ENCODE results near the gene GLRA2.
A peak's percentile ranks its signal among the peaks of the same experiment; 100 is the strongest.
"Not testable (repeated sequence)": the region's sequence is repeated elsewhere in the genome, so short reads cannot be mapped to it uniquely, and the experiment has no call there.

Gene GLRA2

DNA sequence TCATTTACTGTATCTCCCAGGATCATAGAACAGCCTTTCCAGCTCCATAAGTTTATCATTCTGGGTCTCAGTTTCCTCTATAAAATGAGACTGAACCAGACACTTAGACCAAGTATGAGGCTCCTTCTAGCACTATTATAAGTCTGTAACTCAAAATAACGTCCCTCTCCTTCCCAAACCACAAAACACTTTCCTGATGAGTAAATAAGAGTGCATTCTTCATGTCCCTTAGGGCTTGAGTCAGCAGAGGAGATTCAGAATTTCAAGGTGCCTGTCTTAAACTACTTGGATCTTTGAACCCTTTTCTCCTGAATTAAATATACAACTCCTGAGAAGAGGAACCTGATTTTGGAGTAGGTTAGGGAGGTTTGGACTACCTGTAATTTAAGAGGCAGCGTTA lies 62.6 kb downstream of the GLRA2 start:
- DNase-seq (ENCODE audit: low read depth): no peak

DNA sequence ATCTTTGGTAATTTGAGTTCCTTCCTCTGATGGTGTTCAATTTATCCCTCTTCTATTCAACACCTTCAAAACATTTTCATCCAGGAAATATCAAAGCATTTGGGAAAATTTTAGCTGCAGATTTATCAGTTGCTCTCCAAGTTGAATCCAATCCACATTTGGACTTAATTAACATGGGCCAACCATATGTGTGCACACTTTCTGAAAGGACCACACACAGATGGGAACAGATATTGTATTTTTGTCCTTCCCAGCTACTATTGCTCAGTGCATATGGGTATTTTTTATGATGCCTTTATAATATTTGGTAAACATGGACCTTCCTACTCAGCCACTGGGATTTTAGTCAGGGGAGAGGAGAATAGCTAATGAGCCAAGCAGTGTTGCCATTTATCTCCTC lies 65.2 kb downstream of the GLRA2 start:
- no peak for DNase-seq (ENCODE audit: low read depth)

DNA sequence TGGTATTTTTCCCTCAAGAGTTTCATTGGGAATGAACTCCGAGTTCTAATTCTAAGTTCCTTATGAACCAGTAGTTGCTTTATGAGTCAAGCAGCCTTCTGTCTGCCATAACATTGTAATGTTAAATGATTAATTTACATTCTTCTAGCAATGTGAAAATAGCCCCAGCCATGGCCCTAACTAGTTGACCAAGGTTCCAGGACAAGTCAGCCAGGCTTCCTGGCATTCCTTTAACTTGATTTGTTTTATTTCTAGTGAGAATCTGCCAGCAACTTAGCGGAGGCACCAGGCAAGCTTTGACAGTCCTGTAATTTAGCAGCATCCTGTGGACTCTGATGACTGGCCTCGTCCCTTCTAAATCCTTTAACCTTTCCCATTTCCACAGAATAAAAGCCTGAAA lies 69.0 kb downstream of the GLRA2 start:
- DNase-seq (ENCODE audit: low read depth): no peak

DNA sequence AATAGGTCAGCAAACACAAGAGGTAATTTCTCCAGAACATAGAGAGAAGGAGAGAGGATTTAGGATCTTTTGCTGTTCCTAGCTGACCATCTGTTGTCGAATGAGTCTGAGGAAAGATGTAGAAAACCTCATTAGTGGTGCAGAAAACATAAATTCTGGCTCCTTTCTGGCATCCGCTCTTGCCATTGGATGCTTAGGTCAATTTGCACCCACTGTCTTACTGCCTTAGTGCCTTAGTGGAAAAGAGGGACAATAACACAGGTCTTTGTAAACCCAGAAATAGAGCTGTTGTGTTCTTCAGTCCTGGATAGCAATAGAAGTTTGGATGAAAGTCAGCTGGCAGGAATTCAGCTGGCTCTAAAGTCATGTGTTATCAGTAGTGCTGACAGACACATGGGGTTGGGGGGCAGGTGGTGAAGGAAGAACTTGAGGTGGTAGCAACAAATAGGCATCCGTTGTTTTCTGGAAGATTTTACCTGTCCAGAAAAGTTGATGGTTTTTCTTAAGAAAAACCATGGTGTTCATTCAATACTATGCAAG lies 78.2 kb downstream of the GLRA2 start:
- DNase-seq (ENCODE audit: low read depth): no peak

DNA sequence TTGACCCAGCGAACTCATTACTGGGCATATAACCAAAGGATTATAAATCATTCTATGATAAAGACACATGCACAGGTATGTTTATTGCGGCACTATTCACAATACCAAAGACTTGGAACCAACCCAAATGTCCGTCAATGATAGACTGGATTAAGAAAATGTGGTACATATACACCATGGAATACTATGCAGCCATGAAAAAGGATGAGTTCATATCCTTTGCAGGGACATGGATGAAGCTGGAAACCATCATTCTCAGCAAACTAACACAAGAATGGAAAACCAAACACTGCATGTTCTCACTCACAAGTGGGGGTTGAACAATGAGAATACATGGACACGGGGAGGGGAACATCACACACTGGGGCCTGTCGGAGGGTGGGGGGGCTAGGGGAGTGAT lies 83.1 kb downstream of the GLRA2 start:
- not testable (repeated sequence) for DNase-seq (ENCODE audit: low read depth)

DNA sequence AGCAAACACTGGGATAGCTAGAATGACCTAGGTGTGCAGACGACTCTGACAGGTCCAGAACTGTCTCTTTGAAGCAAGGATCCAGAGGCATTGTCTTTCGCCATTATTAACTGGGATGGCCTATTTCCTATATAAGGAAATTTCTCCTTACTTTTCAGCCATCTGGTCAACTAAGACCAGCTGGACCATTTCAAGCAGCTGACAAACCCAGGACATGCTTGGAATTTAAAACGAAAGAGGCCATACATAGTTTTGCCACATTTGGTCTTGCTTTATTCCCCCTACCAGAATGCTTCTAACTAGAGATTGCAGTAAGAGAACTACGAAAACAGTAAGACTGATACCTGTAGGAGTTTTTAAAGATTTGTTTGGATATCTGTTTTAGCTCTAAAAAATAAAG lies 87.0 kb downstream of the GLRA2 start:
- no peak for DNase-seq (ENCODE audit: low read depth)

DNA sequence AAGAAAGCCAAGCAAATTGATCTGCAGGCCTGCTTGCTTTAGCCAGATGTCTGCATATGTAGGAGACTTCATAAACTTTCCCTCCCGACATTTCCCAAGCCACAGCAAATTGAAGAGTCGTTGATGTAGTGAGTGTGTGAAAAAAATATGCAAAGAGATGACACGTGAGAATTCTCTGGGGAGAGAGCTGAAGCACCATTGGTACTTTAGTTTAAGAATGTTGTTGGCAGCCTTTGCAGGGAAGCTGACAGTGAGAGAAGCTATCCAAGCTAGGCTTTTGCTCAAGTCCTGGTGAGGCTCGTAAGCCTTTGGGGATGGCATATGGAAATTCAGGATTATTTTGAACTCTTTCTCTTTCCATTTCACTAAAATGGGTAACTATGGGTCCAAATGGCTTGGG lies 87.5 kb downstream of the GLRA2 start:
- DNase-seq (ENCODE audit: low read depth): no peak

DNA sequence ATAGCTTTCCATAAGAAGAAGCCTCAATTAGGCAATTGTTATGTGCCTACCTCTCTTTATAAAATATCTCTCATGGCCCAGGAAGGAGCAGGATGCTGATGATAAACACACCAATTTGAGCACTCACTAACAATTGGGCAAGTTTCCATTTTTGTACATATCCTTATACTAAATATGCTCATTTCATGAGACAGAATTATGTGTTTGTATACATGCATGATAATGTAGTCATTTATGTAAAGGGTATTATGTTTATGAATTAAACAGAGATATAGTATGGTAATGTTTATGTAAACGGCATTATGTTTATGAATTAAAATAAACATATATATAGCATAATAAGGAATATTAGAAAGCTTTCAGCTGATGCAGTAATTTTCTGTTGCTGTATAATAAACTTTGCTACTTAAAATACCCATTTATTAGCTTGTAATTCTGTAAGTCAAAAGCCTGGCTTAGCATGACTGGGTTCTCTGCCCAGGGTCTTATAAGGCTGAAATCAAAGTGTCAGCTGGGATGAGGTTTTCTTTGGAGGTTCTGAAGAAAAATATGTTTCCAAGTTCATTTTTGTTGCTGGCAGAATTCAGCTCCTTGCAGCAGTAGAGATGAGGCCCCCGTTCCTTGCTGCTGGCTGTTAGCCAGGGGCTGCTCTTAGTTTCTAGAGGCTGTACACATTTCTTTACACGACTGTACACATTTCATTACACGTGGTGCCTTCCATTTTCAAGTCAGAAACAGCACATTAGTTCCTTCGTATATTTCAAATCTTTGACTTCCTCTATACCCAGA lies 89.0 kb downstream of the GLRA2 start:
- DNase-seq (ENCODE audit: low read depth): no peak

DNA sequence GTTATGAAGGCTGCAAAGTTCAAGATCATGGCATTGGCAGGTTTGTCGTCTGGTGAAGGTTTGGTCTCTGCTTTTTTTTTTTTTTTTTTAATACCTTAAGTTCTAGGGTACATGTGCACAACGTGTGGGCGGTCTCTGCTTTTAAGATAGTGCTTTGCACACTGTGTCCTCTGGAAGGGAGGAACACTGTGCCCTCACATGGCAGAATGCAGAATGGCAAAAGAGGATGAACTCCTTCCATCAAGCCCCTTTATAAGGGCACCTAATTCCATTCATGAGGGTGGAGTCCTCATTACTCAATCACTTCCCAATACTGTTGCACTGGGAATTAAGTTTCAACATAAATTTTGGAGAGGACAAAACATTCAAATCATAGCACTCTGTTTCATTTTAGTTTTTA lies 101.4 kb downstream of the GLRA2 start:
- no peak for DNase-seq (ENCODE audit: low read depth)

DNA sequence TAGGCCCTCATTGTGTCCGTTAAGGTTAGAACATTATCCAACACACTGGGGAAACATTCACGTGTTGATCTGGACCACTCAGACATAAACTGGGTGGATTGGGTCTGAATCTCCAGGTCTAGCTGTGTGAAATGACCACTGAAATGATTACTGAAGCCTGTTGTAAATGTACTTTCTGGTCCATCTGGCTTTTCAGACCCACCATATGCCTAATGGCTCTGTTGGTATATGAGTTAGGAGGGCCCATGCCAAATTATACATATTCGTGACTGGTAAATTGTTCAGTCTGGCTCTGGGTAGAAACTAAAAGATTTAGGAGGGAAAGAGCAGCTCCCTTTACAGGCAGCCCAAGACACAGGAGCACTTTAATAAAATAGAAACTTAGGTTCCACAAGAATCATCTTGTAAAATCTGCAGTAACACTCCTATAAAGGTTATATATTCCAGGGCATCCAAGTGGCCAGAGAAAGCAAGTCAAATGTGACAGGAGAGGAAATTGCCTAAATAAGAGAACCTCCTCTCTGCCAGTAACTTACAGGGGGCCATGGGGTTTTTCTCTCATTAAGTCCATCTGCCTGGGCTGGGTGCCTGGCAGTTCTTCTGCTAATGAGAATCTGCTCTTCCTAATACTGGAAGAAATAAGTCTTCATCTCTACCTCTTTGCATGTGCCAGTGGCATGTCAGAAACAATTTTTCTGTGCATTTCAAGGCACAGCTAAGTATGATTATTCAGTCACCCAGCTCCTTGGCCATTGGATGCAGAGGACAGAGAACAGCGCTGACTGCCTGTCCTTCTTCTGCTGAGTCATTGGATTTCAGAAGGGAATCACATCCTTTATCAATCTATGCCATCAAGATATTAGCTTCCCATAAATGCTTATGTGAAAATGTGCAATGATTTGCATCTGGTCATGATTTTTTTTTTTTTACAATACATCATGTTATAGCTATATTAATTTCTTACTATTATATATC lies 112.6 kb downstream of the GLRA2 start:
- no peak for DNase-seq (ENCODE audit: low read depth)

DNA sequence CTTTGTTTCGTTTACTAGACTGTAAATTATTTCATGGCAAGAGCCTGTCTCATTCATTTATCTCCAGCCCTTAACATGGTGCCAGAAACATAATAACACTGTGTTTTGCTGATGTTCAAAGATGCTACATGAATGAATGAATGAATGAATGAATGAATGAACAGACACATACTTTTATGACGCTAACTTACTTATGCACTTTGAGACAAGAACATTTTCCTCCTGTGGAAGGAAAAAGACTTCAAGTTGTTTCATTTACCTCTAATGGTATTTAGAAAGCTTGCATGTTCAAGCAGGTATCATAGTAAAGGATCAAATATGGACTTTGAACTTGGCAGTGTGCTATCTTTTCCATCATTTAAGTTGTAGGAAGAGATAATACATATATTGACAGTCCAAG lies 131.6 kb downstream of the GLRA2 start:
- no peak for DNase-seq (ENCODE audit: low read depth)

DNA sequence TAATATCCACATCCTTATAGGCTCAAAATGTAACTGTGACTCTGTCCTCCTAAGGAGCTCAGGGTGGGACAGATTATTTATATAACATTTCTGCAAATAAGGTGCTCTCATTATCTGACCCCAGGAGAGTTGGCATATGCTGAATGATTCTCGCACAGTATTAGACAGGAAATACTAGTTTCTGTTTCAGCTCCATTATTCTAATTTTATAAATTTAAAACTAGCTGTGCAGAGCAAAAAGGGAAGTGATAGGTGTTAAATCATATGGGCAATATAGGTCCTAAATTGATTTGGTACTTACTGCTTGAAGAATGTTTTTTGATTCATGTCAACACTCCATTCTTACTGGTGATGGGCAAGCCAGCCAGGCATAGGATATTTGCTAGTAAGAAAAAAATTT lies 141.5 kb downstream of the GLRA2 start:
- no peak for DNase-seq (ENCODE audit: low read depth)

DNA sequence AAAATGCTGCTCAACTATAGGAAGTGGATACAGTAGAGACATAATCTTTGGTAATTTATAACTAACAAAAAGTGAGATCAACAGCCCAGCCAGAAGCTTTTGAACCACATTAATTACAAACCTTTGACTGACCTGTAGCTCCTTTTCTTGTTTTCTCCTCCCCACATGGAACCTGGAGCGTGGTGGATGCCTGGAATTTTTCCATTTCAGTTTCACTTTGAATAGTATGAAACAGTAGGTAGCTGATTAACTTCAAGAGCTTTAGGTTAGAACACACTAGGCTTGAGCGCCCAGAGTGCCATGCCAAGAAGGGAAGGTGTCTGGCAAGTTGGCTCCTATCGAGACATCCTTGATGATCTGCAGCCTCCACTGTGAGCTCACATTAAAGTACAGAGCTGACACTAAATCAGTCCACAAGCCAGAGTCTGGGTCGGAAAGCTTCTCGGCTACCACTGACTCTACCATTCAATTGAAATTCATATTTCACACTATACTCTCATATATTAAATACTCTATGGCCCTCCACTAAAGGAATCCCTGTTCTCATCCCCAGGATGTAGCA lies 143.4 kb downstream of the GLRA2 start:
- no peak for DNase-seq (ENCODE audit: low read depth)

DNA sequence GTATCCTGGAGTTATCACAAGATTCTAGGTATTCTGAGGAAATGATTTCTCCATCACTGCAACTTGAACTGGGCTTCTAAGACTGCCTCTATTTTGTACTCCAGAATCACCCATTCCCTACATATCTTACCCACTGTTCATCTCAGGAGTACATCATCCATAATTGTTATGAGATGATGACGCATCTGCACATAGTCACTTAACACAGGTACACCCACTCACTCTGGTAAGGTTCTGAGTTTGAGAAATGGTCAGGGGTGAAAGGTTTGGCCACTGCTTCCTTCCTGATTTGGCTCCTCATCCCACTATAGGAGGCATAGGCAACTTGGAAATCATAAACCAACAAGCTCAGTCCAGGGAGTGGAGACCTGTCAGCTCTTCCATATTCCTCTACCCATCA lies 143.9 kb downstream of the GLRA2 start:
- no peak for DNase-seq (ENCODE audit: low read depth)

DNA sequence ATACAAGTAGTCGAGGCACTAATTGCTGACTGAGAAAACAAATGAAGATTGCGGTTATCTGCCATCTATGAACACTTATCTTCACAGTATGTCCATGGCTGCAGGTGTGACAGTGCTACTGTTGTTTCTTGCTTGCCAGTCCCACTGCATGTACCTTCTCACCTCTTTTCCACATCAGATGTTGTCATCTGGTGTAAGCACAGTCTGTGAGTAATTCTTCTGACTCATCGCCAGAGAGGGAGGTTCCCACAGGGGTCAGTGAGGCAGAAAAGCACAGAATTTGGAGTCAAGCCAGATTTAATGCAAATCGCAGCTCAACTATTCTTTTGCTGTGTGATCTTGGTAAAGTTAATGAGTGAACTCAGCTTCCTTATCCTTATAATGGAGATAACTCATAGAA lies 144.4 kb downstream of the GLRA2 start:
- no peak for DNase-seq (ENCODE audit: low read depth)

DNA sequence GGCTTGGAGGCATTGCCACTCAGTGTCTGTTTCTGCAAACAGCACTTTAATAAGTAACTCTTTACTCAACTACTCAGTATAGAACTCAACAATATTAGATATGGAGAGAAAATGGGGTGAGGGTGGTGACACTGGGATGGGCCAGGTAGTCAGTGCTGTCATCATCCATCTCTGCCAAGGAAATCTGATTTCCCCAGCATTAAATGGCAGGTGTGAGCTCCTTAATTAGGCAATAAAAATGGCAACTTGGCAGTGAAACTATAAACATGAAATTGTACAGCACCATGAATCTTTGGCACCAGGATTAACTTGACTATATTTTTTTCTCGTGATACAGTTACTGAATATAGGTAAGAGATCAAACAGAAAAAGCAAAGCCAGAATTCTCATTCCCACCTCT lies 146.2 kb downstream of the GLRA2 start:
- DNase-seq (ENCODE audit: low read depth): no peak

DNA sequence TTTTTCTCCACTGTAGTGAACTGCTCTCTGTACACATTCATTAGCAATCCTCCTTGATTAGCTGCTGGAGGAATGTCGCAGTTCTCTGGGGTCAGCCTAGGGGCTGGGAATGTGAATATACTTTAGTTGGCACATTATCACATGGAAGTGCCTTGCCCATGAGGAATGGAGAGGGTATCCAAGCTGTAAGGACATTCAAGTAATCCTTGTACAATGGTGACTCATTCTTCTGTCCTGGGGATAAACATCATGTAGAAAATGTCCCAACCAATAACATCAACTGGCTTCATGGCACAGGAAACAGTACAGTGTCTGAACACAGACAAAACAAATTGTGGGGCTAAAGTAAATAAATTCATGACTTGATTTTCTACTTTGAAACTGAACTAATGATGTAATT lies 147.1 kb downstream of the GLRA2 start:
- DNase-seq (ENCODE audit: low read depth): no peak

DNA sequence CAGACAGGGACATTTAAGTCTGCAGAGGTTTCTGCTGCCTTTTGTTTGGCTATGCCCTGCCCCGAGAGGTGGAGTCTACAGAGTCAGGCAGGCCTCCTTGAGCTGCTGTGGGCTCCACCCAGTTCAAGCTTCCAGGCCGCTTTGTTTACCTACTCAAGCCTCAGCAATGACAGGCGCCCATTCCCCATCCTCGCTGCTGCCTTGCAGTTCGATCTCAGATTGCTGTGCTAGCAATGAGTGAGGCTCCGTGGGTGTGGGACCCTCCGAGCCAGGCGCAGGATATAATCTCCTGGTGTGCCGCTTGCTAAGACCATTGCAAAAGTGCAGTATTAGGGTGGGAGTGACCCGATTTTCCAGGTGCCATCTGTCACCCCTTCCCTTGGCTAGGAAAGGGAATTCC lies 159.0 kb downstream of the GLRA2 start:
- DNase-seq (ENCODE audit: low read depth): not testable (repeated sequence)

DNA sequence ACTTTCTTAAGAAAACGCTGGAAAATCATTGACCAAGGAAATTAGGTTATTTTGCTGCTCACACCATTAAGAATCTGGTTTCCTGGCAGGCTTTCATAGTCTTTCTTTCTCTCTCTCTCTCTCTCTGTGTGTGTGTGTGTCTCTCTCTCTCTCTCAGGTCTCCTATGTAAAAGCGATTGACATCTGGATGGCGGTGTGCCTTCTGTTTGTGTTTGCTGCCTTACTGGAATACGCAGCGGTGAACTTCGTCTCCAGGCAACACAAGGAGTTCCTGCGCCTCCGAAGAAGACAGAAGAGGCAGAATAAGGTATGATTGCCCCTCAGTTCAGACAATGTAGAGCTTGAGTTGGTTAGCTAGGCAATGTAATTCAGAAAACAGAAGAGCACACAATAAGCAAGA lies 161.2 kb downstream of the GLRA2 start:
- DNase-seq (ENCODE audit: low read depth): no peak

DNA sequence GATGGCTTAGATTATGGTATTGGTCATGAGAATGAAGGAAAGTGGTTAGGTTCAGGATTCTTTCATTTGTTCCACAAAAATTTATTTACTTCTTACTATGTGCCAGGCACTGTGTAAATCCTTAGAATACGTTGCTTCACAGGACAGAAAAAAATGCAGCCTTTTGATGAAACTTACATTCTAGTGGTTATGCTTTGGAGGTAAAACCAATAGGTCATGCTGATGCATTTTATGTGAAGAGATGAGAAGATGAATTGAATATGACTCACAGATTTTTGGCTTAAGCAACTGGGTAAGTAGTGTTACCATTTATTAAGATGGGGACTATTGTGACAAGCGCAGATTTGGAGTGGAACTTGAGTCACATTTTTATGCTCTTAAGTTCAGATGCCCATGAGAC lies 165.3 kb downstream of the GLRA2 start:
- no peak for DNase-seq (ENCODE audit: low read depth)

DNA sequence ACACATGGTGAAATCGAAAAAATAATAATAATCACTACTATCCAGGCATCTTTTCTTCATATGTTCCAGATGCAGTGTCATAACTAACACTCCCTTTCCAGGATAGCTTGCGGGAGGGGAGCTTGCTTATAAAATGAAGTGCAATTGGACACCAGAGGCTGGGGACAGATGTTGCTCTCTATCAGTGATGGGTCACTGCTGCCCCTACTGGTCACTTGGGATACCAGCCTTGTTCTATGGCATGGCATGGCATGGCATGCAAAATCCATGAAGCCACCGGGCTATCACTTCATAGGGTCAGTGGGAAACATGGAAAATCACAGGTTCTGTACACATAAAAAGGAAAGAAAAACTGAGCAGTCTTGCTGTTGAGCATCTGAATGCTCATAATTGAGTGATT lies 168.1 kb downstream of the GLRA2 start:
- peak; percentile 3 for DNase-seq (ENCODE audit: low read depth)

DNA sequence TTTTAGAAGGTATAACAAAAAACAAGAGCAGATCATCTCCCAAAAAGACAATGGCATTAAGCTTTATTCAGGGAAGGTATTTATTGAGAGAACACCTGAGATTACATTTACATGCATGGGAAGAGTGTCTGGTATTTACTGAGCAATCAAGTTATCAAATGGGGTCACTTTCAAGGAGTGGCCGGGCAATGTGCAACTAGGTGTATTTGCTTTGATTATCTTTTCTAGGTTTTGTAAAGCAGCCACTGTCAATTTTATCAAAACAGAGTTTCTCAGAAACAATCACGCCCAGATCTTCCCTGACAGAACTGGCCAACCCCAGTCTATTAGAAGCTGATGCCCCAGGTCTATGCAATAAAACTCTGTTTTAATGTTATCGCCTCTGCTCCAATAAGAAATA lies 169.5 kb downstream of the GLRA2 start:
- DNase-seq (ENCODE audit: low read depth): no peak

DNA sequence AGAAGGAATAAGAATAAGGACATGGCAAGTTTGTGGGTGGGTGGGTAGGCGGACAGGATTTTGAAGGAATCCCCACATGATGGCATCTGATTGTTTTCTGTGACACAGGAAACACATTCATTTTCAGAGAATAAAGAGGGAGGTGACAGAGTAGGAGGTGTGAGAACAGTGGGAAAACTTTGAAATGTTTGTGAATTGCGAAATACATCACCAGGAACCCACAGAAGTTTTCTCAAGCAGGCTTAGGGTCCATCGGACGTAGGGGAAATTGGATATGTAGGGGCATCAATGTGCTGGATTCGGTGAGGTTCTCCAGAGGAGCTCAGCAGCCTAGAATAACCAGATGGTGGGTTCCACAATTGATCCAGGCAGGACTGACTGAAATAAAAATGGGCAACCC lies 171.6 kb downstream of the GLRA2 start:
- no peak for DNase-seq (ENCODE audit: low read depth)
